WTC11 (cell line): Measurements from ENCODE around the gene MRPS10.

ENCODE experiments used
- ELF4 ChIP-seq: sonication (generic); formaldehyde crosslinking; IDR thresholded peaks from 2 replicates; pipeline ENCODE4 v1.8.1; 2022; ENCODE audit warnings: low read depth, mild to moderate bottlenecking, moderate library complexity, missing genetic modification reagents
- SP1 ChIP-seq: sonication (generic); formaldehyde crosslinking; conservative IDR thresholded peaks from 2 replicates; pipeline ENCODE4 v1.8.1; 2022; ENCODE audit warnings: missing genetic modification reagents
- TF ChIP-seq, protein P1 (sequence below): sonication (generic); formaldehyde crosslinking; IDR thresholded peaks from 2 replicates; pipeline ENCODE4 v1.8.1; 2022; ENCODE audit warnings: low read depth, missing genetic modification reagents, borderline replicate concordance

DNA sequence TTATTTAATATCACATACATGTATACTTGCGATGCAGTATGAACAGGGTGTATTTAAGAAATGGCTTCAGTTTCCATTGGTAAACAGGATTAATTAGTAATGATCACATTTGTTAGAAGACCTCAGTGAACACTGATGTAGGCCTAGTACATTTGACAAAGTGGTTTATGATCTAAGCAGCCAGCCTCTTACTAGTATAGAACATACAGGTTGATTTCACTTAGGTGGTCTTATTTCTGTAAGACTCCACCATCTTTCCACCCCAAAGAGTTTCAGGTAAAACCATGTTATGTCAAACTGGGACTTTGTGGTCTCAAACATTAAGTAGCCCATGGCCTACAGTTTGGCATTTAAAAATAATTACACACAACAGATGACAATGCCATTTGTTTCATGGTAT is 20.2 kb upstream of the MRPS10 start:
- TF ChIP-seq, protein P1, sequence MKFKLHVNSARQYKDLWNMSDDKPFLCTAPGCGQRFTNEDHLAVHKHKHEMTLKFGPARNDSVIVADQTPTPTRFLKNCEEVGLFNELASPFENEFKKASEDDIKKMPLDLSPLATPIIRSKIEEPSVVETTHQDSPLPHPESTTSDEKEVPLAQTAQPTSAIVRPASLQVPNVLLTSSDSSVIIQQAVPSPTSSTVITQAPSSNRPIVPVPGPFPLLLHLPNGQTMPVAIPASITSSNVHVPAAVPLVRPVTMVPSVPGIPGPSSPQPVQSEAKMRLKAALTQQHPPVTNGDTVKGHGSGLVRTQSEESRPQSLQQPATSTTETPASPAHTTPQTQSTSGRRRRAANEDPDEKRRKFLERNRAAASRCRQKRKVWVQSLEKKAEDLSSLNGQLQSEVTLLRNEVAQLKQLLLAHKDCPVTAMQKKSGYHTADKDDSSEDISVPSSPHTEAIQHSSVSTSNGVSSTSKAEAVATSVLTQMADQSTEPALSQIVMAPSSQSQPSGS (CRISPR knock-in tag) = no peak
- TF ChIP-seq SP1 (CRISPR knock-in tag) = no peak
- TF ChIP-seq ELF4 (CRISPR knock-in tag) = no peak
